Gastroesophageal sphincter (tissue), 3 donors: ENCODE measurements around the gene EPHB1.

Experiments used
- CTCF ChIP-seq, 4 experiments: fragments of 200-600 bp in 2 of 4; fragments of 450-650 bp in 2 of 4; sonication (generic) in 1 of 4; IDR thresholded peaks; one replicate each; pipeline ENCODE4 v1.5.1; 2017 to 2019; ENCODE audit warnings: antibody characterized with exemption in 4 of 4, mild to moderate bottlenecking in 2 of 4, moderate library complexity in 2 of 4
- POLR2AphosphoS5 ChIP-seq: sonication (generic); formaldehyde crosslinking; IDR thresholded peaks from one replicate; pipeline ENCODE4 v1.6.1; 2017; ENCODE audit warnings: antibody characterized with exemption

GRCh38 chr3:134970895-134971294, 175.8 kb downstream of the EPHB1 start:
- no peak for TF ChIP-seq POLR2AphosphoS5
- no peak for TF ChIP-seq CTCF (IDR thresholded peaks at IDR 0.05)
